Left lung (tissue), 10 donors: ENCODE results near the gene PDIA6. TPM values are rescaled to one million over a fixed set of nuclear protein-coding genes. Genes with fewer than 3 reads are reported as not detected.

Experiments
- ATAC-seq: fragments of 200-7000 bp; cut with Tn5 transposase; one replicate; pipeline ENCODE4 v1.9.1; 2020; ENCODE audit warnings: moderate library complexity
- DNase-seq, 4 donors: peaks; one replicate each; pipeline ENCODE4 v3.0.0-alpha.2; 2013 to 2020
- H3K27ac ChIP-seq, 2 donors: fragments of 200-600 bp; sonication (generic) in 1 of 2; one replicate each; pipeline versions ENCODE4 v1.5.0 to v1.8.0; 2020 to 2021
- H3K27me3 ChIP-seq, 2 donors: fragments of 200-600 bp; sonication (generic) in 1 of 2; one replicate each; pipeline versions ENCODE4 v1.5.0 to v1.8.0; 2020 to 2021
- H3K36me3 ChIP-seq, 2 donors: fragments of 200-600 bp; sonication (generic) in 1 of 2; one replicate each; pipeline versions ENCODE4 v1.5.0 to v1.8.0; 2020 to 2021
- H3K4me1 ChIP-seq, 2 donors: fragments of 200-600 bp; one replicate each; pipeline ENCODE4 v1.8.0; 2021
- H3K4me3 ChIP-seq, 2 donors: fragments of 200-600 bp; sonication (generic) in 1 of 2; one replicate each; pipeline versions ENCODE4 v1.5.0 to v1.8.0; 2020 to 2021; ENCODE audit warnings: mild to moderate bottlenecking in 1 of 2
- H3K9me3 ChIP-seq, 2 donors: fragments of 200-600 bp; sonication (generic) in 1 of 2; one replicate each; pipeline versions ENCODE4 v1.5.0 to v1.8.0; 2020 to 2021
- intact Hi-C, 2 donors: fragments of 100-400 bp; cut with DNase I; formaldehyde crosslinking; loops; one replicate each; pipeline versions ENCODE4 v1.11.2 to v1.14.2; 2022
- polyA plus RNA-seq, 6 donors: library from polyadenylated mRNA; unstranded; fragments of 120-200 nt; gene quantifications; one replicate each; pipeline ENCODE4 v1.2.1, GENCODE V29; 2013; ENCODE audit not compliant: insufficient read length in 6 of 6
- total RNA-seq, 2 donors: library from RNA; stranded (reverse); fragmentation: NEBNext Ultra II Directional; extraction: Animal tissue kit (Norgen Biotek cat#: 25700); gene quantifications; one replicate each; pipeline ENCODE4 v1.2.1, GENCODE V29; 2021
- TF ChIP-seq, protein P1 (sequence below), 2 donors: fragments of 200-600 bp; sonication (generic) in 1 of 2; IDR thresholded peaks; one replicate each; pipeline versions ENCODE4 v1.5.0 to v1.8.0; 2021; ENCODE audit warnings: antibody characterized with exemption in 2 of 2
- donor health status: DM: no; HTN: yes; CAD: no.
- donor health status: DM: no; HTN: no; CAD: no.

PDIA6 gene
- total and polyA plus RNA-seq, 8 donors = 239 to 341 (median 277) TPM

DNA sequence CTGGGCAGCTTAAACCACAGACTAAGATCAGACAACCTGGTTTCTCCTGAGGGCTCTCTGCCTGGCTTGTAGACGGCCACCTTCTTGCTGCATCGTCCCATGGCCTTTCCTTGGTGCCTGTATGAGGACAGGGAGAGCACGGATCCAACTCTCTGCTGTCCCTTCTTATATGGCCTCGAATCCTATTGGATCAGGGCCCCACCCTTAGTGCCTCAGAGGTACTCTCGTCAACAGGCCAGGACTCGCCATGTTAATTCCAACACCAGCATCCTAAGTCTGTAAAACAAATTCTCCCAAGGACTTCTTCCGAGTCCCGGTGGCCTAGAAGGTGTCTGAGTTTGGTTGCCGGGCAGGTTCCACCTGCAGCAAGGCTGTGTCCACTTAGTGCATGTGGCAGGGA is 51.0 kb downstream of the PDIA6 start:
- Histone ChIP-seq H3K9me3 (no peaks in the 10 kb centered on the region), H3K27me3 (no peaks in the 10 kb centered on the region), H3K4me1 (no peaks in the 10 kb centered on the region), H3K27ac (no peak overlapping the region), H3K4me3 (no peak overlapping the region), H3K36me3 (no peaks in the 10 kb centered on the region)
- intact Hi-C loops = no loop called here
- TF ChIP-seq, protein P1, sequence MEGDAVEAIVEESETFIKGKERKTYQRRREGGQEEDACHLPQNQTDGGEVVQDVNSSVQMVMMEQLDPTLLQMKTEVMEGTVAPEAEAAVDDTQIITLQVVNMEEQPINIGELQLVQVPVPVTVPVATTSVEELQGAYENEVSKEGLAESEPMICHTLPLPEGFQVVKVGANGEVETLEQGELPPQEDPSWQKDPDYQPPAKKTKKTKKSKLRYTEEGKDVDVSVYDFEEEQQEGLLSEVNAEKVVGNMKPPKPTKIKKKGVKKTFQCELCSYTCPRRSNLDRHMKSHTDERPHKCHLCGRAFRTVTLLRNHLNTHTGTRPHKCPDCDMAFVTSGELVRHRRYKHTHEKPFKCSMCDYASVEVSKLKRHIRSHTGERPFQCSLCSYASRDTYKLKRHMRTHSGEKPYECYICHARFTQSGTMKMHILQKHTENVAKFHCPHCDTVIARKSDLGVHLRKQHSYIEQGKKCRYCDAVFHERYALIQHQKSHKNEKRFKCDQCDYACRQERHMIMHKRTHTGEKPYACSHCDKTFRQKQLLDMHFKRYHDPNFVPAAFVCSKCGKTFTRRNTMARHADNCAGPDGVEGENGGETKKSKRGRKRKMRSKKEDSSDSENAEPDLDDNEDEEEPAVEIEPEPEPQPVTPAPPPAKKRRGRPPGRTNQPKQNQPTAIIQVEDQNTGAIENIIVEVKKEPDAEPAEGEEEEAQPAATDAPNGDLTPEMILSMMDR (IDR thresholded peaks at IDR 0.05) = no peak
- peak in 1 of 4 donors; percentile 51 for DNase-seq
- no peak for ATAC-seq

- TF ChIP-seq, protein P1 (IDR thresholded peaks at IDR 0.05) = no peak
- peak in 1 of 4 donors; percentile 42 for DNase-seq
Observed at GRCh38 chr2:10760794-10761504, 51.6 kb downstream of the PDIA6 start.

GRCh38 chr2:10759151-10759714 is 53.4 kb downstream of the PDIA6 start:
- H3K36me3 ChIP-seq = no peaks in the 10 kb centered on the region
- H3K4me3 ChIP-seq = no peak overlapping the region
- TF ChIP-seq, protein P1 (IDR thresholded peaks at IDR 0.05) = no peak
- no peak for ATAC-seq
- no peaks in the 10 kb centered on the region for H3K9me3 ChIP-seq
- DNase-seq = peak in 1 of 4 donors; percentile 67
- H3K27ac ChIP-seq = no peak overlapping the region
- intact Hi-C loops = no loop called here
- no peaks in the 10 kb centered on the region for H3K4me1 ChIP-seq
- H3K27me3 ChIP-seq = no peaks in the 10 kb centered on the region

More at GRCh38 chr2:10760794-10761504, 51.6 kb downstream of the PDIA6 start:
- H3K27me3 ChIP-seq = no peaks in the 10 kb centered on the region
- H3K27ac ChIP-seq = no peak overlapping the region
- H3K36me3 ChIP-seq = no peaks in the 10 kb centered on the region
- ATAC-seq = no peak
- no peak overlapping the region for H3K4me3 ChIP-seq
- H3K9me3 ChIP-seq = no peaks in the 10 kb centered on the region
- intact Hi-C loops = no loop called here
- H3K4me1 ChIP-seq = no peaks in the 10 kb centered on the region

DNA sequence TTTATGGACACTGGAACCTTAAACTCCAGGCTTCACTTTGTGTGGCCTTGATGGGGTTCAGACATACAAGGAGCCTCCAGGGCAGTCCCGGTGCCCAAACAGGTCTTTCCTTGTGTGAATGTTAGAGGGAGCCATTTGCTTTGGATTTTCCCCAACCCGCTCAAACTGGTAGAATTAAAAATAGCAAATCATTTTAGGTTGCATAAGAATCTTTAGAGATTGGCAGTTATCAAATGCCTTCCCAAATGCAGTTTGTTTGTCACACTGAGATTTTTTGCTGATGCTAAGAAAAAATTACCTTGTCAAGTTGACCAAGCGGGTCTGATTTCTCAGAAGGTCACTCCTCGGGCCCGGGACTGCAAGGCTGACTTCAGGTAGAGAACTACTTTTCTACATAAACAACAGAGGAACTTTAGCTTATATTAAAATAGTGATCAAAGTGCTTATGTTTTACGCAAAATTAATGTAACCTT is 54.7 kb downstream of the PDIA6 start:
- Histone ChIP-seq H3K4me3 (no peak overlapping the region), H3K36me3 (no peaks in the 10 kb centered on the region), H3K4me1 (no peaks in the 10 kb centered on the region), H3K27ac (no peak overlapping the region), H3K27me3 (no peaks in the 10 kb centered on the region), H3K9me3 (no peaks in the 10 kb centered on the region)
- ATAC-seq (no peak), DNase-seq (peak in 1 of 4 donors; percentile 11)
- intact Hi-C loops = no loop called here
- TF ChIP-seq, protein P1 (IDR thresholded peaks at IDR 0.05) = no peak

- intact Hi-C loops = no loop called here
- DNase-seq (no peak), ATAC-seq (no peak)
- H3K27me3 ChIP-seq = no peaks in the 10 kb centered on the region
- no peaks in the 10 kb centered on the region for H3K36me3 ChIP-seq
- H3K9me3 ChIP-seq = no peaks in the 10 kb centered on the region
- no peak overlapping the region for H3K4me3 ChIP-seq
- H3K4me1 ChIP-seq = no peaks in the 10 kb centered on the region
- TF ChIP-seq, protein P1 (IDR thresholded peaks at IDR 0.05) = no peak
- no peak overlapping the region for H3K27ac ChIP-seq
Observed at GRCh38 chr2:10755621-10756020, 57.0 kb downstream of the PDIA6 start.
